HepG2 (cell line): ENCODE data around the gene LPIN3. TPM values are rescaled to one million over a fixed set of nuclear protein-coding genes. Genes with fewer than 3 reads are reported as not detected.

Experiments used
- CENPBD1 ChIP-seq: sonication (generic); formaldehyde crosslinking; IDR thresholded peaks from 2 replicates; pipeline ENCODE4 v1.8.0; 2022; ENCODE audit warnings: missing genetic modification reagents, low read depth, mild to moderate bottlenecking, borderline replicate concordance
- DMTF1 ChIP-seq: sonication (generic); formaldehyde crosslinking; IDR thresholded peaks from 2 replicates; pipeline ENCODE4 v1.4.0; 2020; ENCODE audit warnings: mild to moderate bottlenecking, missing genetic modification reagents
- DNMT1 ChIP-seq: sonication (generic); formaldehyde crosslinking; IDR thresholded peaks from 2 replicates; pipeline ENCODE4 v1.5.1; 2020; ENCODE audit warnings: mild to moderate bottlenecking, missing genetic modification reagents
- EZH2 ChIP-seq: conservative IDR thresholded peaks from 2 replicates; pipeline ENCODE4 v1.6.1; 2012; ENCODE audit warnings: mild to moderate bottlenecking, low read depth, low read length, moderate library complexity
- HOXA7 ChIP-seq: sonication (generic); formaldehyde crosslinking; IDR thresholded peaks from 2 replicates; pipeline ENCODE4 v1.8.1; 2022; ENCODE audit warnings: mild to moderate bottlenecking, missing genetic modification reagents, moderate library complexity
- KMT2A ChIP-seq: sonication (generic); formaldehyde crosslinking; IDR thresholded peaks from 2 replicates; pipeline ENCODE4 v1.4.0; 2020; ENCODE audit warnings: missing genetic modification reagents
- NFIC ChIP-seq: IDR thresholded peaks from 2 replicates; pipeline ENCODE4 v1.6.1; 2012; ENCODE audit warnings: mild to moderate bottlenecking, low read length, inconsistent platforms
- NFKB2 ChIP-seq: sonication (generic); formaldehyde crosslinking; IDR thresholded peaks from 2 replicates; pipeline ENCODE4 v1.4.0; 2020; ENCODE audit warnings: missing genetic modification reagents, borderline replicate concordance
- REXO4 ChIP-seq: sonication (generic); formaldehyde crosslinking; IDR thresholded peaks from 2 replicates; pipeline ENCODE4 v1.8.0; 2022; ENCODE audit warnings: missing genetic modification reagents, mild to moderate bottlenecking, borderline replicate concordance
- RFXAP ChIP-seq: sonication (generic); formaldehyde crosslinking; IDR thresholded peaks from 2 replicates; pipeline ENCODE4 v1.4.0; 2020; ENCODE audit warnings: missing genetic modification reagents, borderline replicate concordance
- SATB2 ChIP-seq: sonication (generic); formaldehyde crosslinking; IDR thresholded peaks from 2 replicates; pipeline ENCODE4 v1.5.0; 2020; ENCODE audit warnings: missing genetic modification reagents
- SCMH1 ChIP-seq: sonication (generic); formaldehyde crosslinking; IDR thresholded peaks from 2 replicates; pipeline ENCODE4 v1.9.0; 2021; ENCODE audit warnings: missing genetic modification reagents, mild to moderate bottlenecking, borderline replicate concordance
- TBL1XR1 ChIP-seq: fragments of 150-350 bp; IDR thresholded peaks from 2 replicates; pipeline ENCODE4 v1.6.1; 2014; ENCODE audit warnings: borderline replicate concordance, low read length; ENCODE audit not compliant: partially characterized antibody
- TCF7L2 ChIP-seq: IDR thresholded peaks from 2 replicates; pipeline ENCODE4 v1.6.1; 2011; ENCODE audit warnings: mild to moderate bottlenecking, low read depth, low read length, moderate library complexity
- ZBTB38 ChIP-seq: sonication (generic); formaldehyde crosslinking; IDR thresholded peaks from 2 replicates; pipeline ENCODE4 v1.5.1; 2020; ENCODE audit warnings: mild to moderate bottlenecking, missing genetic modification reagents
- ZNF234 ChIP-seq: sonication (generic); formaldehyde crosslinking; conservative IDR thresholded peaks from 2 replicates; pipeline ENCODE4 v1.5.1; 2020; ENCODE audit warnings: mild to moderate bottlenecking, missing genetic modification reagents
- polyA plus RNA-seq, 8 experiments: library from polyadenylated mRNA; depleted of rRNA in 3 of 8; stranded (reverse) in 7 of 8; unstranded in 1 of 8; fragments of >200 nt; fragmentation: Illumina TruSeq in 4 of 8; extraction: Trizol in 4 of 8; gene quantifications; 2 replicates each; pipeline versions ENCODE4 v1.2.1 to v1.2.3, GENCODE V29; 2011 to 2016; ENCODE audit warnings: low read depth in 4 of 8, missing spikeins in 1 of 8, mixed read lengths in 1 of 8; ENCODE audit not compliant: insufficient read depth in 1 of 8
- total RNA-seq, 5 experiments: library from RNA; depleted of rRNA; stranded (reverse); fragments of >200 nt; fragmentation: Illumina TruSeq; extraction: Trizol; gene quantifications; 2 replicates each; pipeline ENCODE4 v1.2.3, GENCODE V29; 2016; ENCODE audit warnings: low read depth in 1 of 5
- TF ChIP-seq, protein P1 (sequence below): sonication (generic); formaldehyde crosslinking; IDR thresholded peaks from 2 replicates; pipeline ENCODE4 v1.5.0; 2020; ENCODE audit warnings: mild to moderate bottlenecking, missing genetic modification reagents, borderline replicate concordance
- TF ChIP-seq, protein P2 (sequence below): sonication (generic); formaldehyde crosslinking; conservative IDR thresholded peaks from 2 replicates; pipeline ENCODE4 v1.8.0; 2022; ENCODE audit warnings: missing genetic modification reagents
- TF ChIP-seq, protein P3 (sequence below): sonication (generic); formaldehyde crosslinking; IDR thresholded peaks from 2 replicates; pipeline ENCODE4 v1.9.0; 2021; ENCODE audit warnings: missing genetic modification reagents, borderline replicate concordance

The LPIN3 gene
- total and polyA plus RNA-seq, 2 of the 13 experiments (the other 11 are each of a cell fraction or from before 2014, with no cell fraction given): 14.2 to 28.6 TPM

- peak; percentile 88; the same call in 1 of the 2 replicates for TF ChIP-seq DNMT1 (CRISPR knock-in tag)
- TF ChIP-seq SATB2 (CRISPR knock-in tag): peak; percentile 19; the same call in 1 of the 2 replicates
- no peak for TF ChIP-seq EZH2
- peak; percentile 78; the same call in 1 of the 2 replicates for TF ChIP-seq RFXAP (CRISPR knock-in tag)
- no peak for TF ChIP-seq TCF7L2
- TF ChIP-seq ZBTB38 (CRISPR knock-in tag): peak; percentile 83; the same call in 1 of the 2 replicates
- no peak for TF ChIP-seq DMTF1 (CRISPR knock-in tag)
- TF ChIP-seq ZNF234 (CRISPR knock-in tag): peak; percentile 90; the same call in 1 of the 2 replicates
- TF ChIP-seq SCMH1 (CRISPR knock-in tag): no peak
- peak; percentile 90; the same call in 1 of the 2 replicates for TF ChIP-seq NFKB2 (CRISPR knock-in tag)
- peak; percentile 67; the same call in 1 of the 2 replicates for TF ChIP-seq REXO4
- TF ChIP-seq CENPBD1: no peak
- TF ChIP-seq, protein P1, sequence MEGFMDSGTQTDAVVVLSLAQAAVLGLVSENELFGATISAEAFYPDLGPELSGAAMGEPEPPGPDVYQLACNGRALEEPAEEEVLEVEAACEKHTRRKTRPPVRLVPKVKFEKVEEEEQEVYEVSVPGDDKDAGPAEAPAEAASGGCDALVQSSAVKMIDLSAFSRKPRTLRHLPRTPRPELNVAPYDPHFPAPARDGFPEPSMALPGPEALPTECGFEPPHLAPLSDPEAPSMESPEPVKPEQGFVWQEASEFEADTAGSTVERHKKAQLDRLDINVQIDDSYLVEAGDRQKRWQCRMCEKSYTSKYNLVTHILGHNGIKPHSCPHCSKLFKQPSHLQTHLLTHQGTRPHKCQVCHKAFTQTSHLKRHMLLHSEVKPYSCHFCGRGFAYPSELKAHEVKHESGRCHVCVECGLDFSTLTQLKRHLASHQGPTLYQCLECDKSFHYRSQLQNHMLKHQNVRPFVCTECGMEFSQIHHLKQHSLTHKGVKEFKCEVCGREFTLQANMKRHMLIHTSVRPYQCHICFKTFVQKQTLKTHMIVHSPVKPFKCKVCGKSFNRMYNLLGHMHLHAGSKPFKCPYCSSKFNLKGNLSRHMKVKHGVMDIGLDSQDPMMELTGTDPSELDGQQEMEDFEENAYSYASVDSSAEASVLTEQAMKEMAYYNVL (CRISPR knock-in tag): peak; percentile 62; the same call in 1 of the 2 replicates
- no peak for TF ChIP-seq NFIC
- TF ChIP-seq, protein P2, sequence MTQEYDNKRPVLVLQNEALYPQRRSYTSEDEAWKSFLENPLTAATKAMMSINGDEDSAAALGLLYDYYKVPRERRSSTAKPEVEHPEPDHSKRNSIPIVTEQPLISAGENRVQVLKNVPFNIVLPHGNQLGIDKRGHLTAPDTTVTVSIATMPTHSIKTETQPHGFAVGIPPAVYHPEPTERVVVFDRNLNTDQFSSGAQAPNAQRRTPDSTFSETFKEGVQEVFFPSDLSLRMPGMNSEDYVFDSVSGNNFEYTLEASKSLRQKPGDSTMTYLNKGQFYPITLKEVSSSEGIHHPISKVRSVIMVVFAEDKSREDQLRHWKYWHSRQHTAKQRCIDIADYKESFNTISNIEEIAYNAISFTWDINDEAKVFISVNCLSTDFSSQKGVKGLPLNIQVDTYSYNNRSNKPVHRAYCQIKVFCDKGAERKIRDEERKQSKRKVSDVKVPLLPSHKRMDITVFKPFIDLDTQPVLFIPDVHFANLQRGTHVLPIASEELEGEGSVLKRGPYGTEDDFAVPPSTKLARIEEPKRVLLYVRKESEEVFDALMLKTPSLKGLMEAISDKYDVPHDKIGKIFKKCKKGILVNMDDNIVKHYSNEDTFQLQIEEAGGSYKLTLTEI (CRISPR knock-in tag): no peak; the same call in 1 of the 2 replicates
- no peak for TF ChIP-seq HOXA7
- TF ChIP-seq KMT2A (CRISPR knock-in tag): peak; percentile 86
- no peak for TF ChIP-seq TBL1XR1
- TF ChIP-seq, protein P3, sequence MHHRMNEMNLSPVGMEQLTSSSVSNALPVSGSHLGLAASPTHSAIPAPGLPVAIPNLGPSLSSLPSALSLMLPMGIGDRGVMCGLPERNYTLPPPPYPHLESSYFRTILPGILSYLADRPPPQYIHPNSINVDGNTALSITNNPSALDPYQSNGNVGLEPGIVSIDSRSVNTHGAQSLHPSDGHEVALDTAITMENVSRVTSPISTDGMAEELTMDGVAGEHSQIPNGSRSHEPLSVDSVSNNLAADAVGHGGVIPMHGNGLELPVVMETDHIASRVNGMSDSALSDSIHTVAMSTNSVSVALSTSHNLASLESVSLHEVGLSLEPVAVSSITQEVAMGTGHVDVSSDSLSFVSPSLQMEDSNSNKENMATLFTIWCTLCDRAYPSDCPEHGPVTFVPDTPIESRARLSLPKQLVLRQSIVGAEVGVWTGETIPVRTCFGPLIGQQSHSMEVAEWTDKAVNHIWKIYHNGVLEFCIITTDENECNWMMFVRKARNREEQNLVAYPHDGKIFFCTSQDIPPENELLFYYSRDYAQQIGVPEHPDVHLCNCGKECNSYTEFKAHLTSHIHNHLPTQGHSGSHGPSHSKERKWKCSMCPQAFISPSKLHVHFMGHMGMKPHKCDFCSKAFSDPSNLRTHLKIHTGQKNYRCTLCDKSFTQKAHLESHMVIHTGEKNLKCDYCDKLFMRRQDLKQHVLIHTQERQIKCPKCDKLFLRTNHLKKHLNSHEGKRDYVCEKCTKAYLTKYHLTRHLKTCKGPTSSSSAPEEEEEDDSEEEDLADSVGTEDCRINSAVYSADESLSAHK (CRISPR knock-in tag): no peak
Measured at GRCh38 chr20:41316602-41317545, 23.7 kb upstream of the LPIN3 start (continued).
